GM18907 (cell line): Measurements from ENCODE around the gene LHFPL3.

Experiments used
- ATAC-seq: cut with Tn5 transposase; IDR thresholded peaks from one replicate; pipeline ENCODE4 v1.9.1; 2021; ENCODE audit warnings: mild to moderate bottlenecking, moderate library complexity; ENCODE audit not compliant: unreplicated experiment

Gene LHFPL3

GRCh38 chr7:104955276-104955675, 626.9 kb downstream of the LHFPL3 start:
- no peak for ATAC-seq
